B cell (primary cell): Measurements from ENCODE around the gene TCERG1L. TPM values are rescaled to one million over a fixed set of nuclear protein-coding genes. Genes with fewer than 3 reads are reported as not detected.

ENCODE experiments used
- ATAC-seq: fragments of 200-7000 bp; cut with Tn5 transposase; one replicate; pipeline ENCODE4 v1.10.0; 2021; ENCODE audit warnings: low read depth, mild to moderate bottlenecking, moderate number of reproducible peaks, moderate library complexity
- CTCF ChIA-PET: fragments of 350-600 bp; sonication (Branson Sonifier 250); formaldehyde crosslinking; loops from one replicate; lab custom pipeline; 2021; ENCODE audit warnings: antibody characterized with exemption, inconsistent platforms; lab: Charles Lee
- POLR2A ChIA-PET: fragments of 350-600 bp; sonication (Branson Sonifier 250); formaldehyde crosslinking; loops from one replicate; lab custom pipeline; 2021; ENCODE audit warnings: antibody characterized with exemption; lab: Charles Lee
- DNase-seq: peaks from one replicate; pipeline ENCODE4 v3.0.0; 2013
- H2AFZ ChIP-seq: 2 replicates; pipeline ENCODE4 v1.6.1; 2012; ENCODE audit warnings: mild to moderate bottlenecking, low read depth, low read length; ENCODE audit not compliant: insufficient read depth, poor library complexity, severe bottlenecking
- H3K27ac ChIP-seq, 2 donors: 1 replicate in 1 of 2; 2 replicates in 1 of 2; pipeline ENCODE4 v1.5.1; 2012 to 2013; ENCODE audit warnings: low read length in 2 of 2, mild to moderate bottlenecking in 2 of 2, moderate library complexity in 1 of 2
- H3K27me3 ChIP-seq, 4 experiments: fragments of 200-600 bp in 1 of 4; sonication (generic) in 1 of 4; replicated peaks in 1 of 4; 1 replicate in 2 of 4; 2 replicates in 2 of 4; pipeline versions ENCODE4 v1.6.1 to v1.7.0; 2013 to 2016; ENCODE audit warnings: low read length in 3 of 4, mild to moderate bottlenecking in 2 of 4, mixed read lengths in 1 of 4, moderate library complexity in 1 of 4; ENCODE audit not compliant: insufficient read depth in 4 of 4, control insufficient read depth in 3 of 4; ENCODE audit errors: control extremely low read depth in 1 of 4
- H3K36me3 ChIP-seq, 2 experiments: replicated peaks in 1 of 2; 1 replicate in 1 of 2; 2 replicates in 1 of 2; pipeline versions ENCODE4 v1.6.1 to v1.7.1; 2013; ENCODE audit warnings: low read length in 1 of 2; ENCODE audit not compliant: insufficient read depth in 2 of 2, control insufficient read depth in 1 of 2; ENCODE audit errors: control extremely low read depth in 1 of 2, extremely low read depth in 1 of 2
- H3K4me1 ChIP-seq, 2 donors: fragments of 200-600 bp in 1 of 2; sonication (generic) in 1 of 2; 1 replicate in 1 of 2; 2 replicates in 1 of 2; pipeline versions ENCODE4 v1.5.1 to v1.6.1; 2013 to 2017; ENCODE audit warnings: low read length in 2 of 2; ENCODE audit not compliant: control insufficient read depth in 2 of 2, insufficient read depth in 2 of 2
- H3K4me2 ChIP-seq: replicated peaks from 2 replicates; pipeline ENCODE3; 2012; ENCODE audit warnings: mild to moderate bottlenecking, low read depth, low read length; ENCODE audit not compliant: poor library complexity, severe bottlenecking
- H3K4me3 ChIP-seq, 5 experiments: fragments of 200-600 bp in 1 of 5; sonication (generic) in 1 of 5; 1 replicate in 3 of 5; 2 replicates in 2 of 5; pipeline versions ENCODE4 v1.5.1 to v1.7.0; 2011 to 2016; ENCODE audit warnings: low read length in 4 of 5, mild to moderate bottlenecking in 4 of 5, low read depth in 2 of 5, control low read depth in 1 of 5, moderate library complexity in 1 of 5; ENCODE audit not compliant: insufficient read depth in 1 of 5; ENCODE audit errors: control extremely low read depth in 1 of 5, extremely low read depth in 1 of 5
- H3K79me2 ChIP-seq: fragments of 200-600 bp; sonication (generic); one replicate; pipeline ENCODE4 v1.6.0; 2016; ENCODE audit warnings: low read length; ENCODE audit not compliant: control insufficient read depth, insufficient read depth
- H3K9ac ChIP-seq: fragments of 200-600 bp; sonication (generic); 2 replicates; pipeline ENCODE4 v1.6.1; 2017; ENCODE audit warnings: mild to moderate bottlenecking, low read length, moderate library complexity
- H3K9me3 ChIP-seq, 3 donors: one replicate each; pipeline versions ENCODE4 v1.6.1 to v1.7.1; 2013; ENCODE audit warnings: low read length in 2 of 3; ENCODE audit not compliant: control insufficient read depth in 2 of 3, insufficient read depth in 1 of 3; ENCODE audit errors: control extremely low read depth in 1 of 3
- H4K20me1 ChIP-seq: 2 replicates; pipeline ENCODE4 v1.6.0; 2012; ENCODE audit warnings: mild to moderate bottlenecking, low read length; ENCODE audit not compliant: insufficient read depth, control insufficient read depth, poor library complexity, severe bottlenecking
- H3K27ac Mint-ChIP-seq: one replicate; pipeline ENCODE4 v1.8.0; 2021; ENCODE audit warnings: mixed read lengths
- H3K27me3 Mint-ChIP-seq: one replicate; pipeline ENCODE4 v1.8.0; 2021; ENCODE audit warnings: mixed read lengths
- H3K4me1 Mint-ChIP-seq: one replicate; pipeline ENCODE4 v1.8.0; 2021; ENCODE audit warnings: mixed read lengths
- H3K4me3 Mint-ChIP-seq: one replicate; pipeline ENCODE4 v1.8.0; 2021; ENCODE audit warnings: mixed read lengths
- H3K9me3 Mint-ChIP-seq: one replicate; pipeline ENCODE4 v1.8.0; 2022; ENCODE audit warnings: mixed read lengths; ENCODE audit not compliant: insufficient read depth
- EZH2 ChIP-seq: IDR thresholded peaks from 2 replicates; pipeline ENCODE4 v1.6.1; 2012; ENCODE audit warnings: borderline replicate concordance, low read depth, mild to moderate bottlenecking, moderate library complexity, low read length; ENCODE audit not compliant: insufficient read depth, poor library complexity, severe bottlenecking
- WGBS: methylation state at CpG from one replicate; pipeline ENCODE4 v1.1.5; 2013; ENCODE audit warnings: missing lambda C conversion rate; ENCODE audit not compliant: insufficient coverage; 5-methylcytosine and 5-hydroxymethylcytosine counted together
- intact Hi-C: fragments of 100-400 bp; cut with micrococcal nuclease; formaldehyde crosslinking; loops from one replicate; pipeline ENCODE4 v1.10.0; 2022
- polyA plus RNA-seq: library from polyadenylated mRNA; depleted of rRNA; stranded (reverse); fragments of >200 nt; gene quantifications from 2 replicates; pipeline ENCODE4 v1.2.3, GENCODE V29; 2012
- total RNA-seq, 2 donors: library from RNA; stranded (reverse); fragments of 120-200 nt in 1 of 2; gene quantifications; 1 replicate in 1 of 2; 2 replicates in 1 of 2; pipeline versions ENCODE4 v1.2.3 to v1.2.4, GENCODE V29; 2013 to 2022
- TF ChIP-seq, protein P1 (sequence below): fragments of 200-600 bp; IDR thresholded peaks from one replicate; pipeline ENCODE4 v1.8.0; 2022; ENCODE audit warnings: antibody characterized with exemption, mild to moderate bottlenecking

The TCERG1L gene
- total and polyA plus RNA-seq, 2 donors (not counting 1 experiment from before 2014, with no cell fraction given), result 0.10 TPM; not detected in 1

GRCh38 chr10:131049016-131049415 is 262.5 kb downstream of the TCERG1L start:
- ChIA-PET POLR2A (no interaction called here), CTCF (no interaction called here)
- H3K27ac ChIP-seq, result no peak overlapping the region
- H3K27me3 Mint-ChIP-seq, result no peaks in the 10 kb centered on the region
- no peak overlapping the region for H2AFZ ChIP-seq
- no peak overlapping the region for H3K4me2 ChIP-seq
- H3K79me2 ChIP-seq, result no peaks in the 10 kb centered on the region
- H3K4me1 ChIP-seq, result no peaks in the 10 kb centered on the region
- H3K9me3 ChIP-seq, result peaks cover 0 to 17% (median 0%) of the 10 kb centered on the region in 3 donors
- no peaks in the 10 kb centered on the region for H4K20me1 ChIP-seq
- WGBS, result 25% methylated on average over 2 of the region's 3 CpGs
- no peaks in the 10 kb centered on the region for H3K27me3 ChIP-seq
- no peaks in the 10 kb centered on the region for H3K36me3 ChIP-seq
- H3K27ac Mint-ChIP-seq, result no peak overlapping the region
- no peak for DNase-seq
- no peaks in the 10 kb centered on the region for H3K4me1 Mint-ChIP-seq
- H3K4me3 ChIP-seq, result no peak overlapping the region
- no peak for TF ChIP-seq EZH2
- no peak overlapping the region for H3K9ac ChIP-seq
- ATAC-seq, result no peak
- intact Hi-C loops, result no loop called here
- peaks cover 3% of the 10 kb centered on the region for H3K9me3 Mint-ChIP-seq
- H3K4me3 Mint-ChIP-seq, result no peak overlapping the region

GRCh38 chr10:131048606-131049005 is 262.9 kb downstream of the TCERG1L start:
- H3K27ac ChIP-seq, result no peak overlapping the region
- no peaks in the 10 kb centered on the region for H3K4me1 Mint-ChIP-seq
- H3K4me2 ChIP-seq, result no peak overlapping the region
- ChIA-PET CTCF (no interaction called here), POLR2A (no interaction called here)
- WGBS, result 54% methylated on average over 7 of the region's 12 CpGs
- no peak overlapping the region for H3K27ac Mint-ChIP-seq
- H3K27me3 Mint-ChIP-seq, result no peaks in the 10 kb centered on the region
- DNase-seq (no peak), ATAC-seq (no peak)
- no peak overlapping the region for H3K4me3 Mint-ChIP-seq
- no peak overlapping the region for H3K9ac ChIP-seq
- no peak overlapping the region for H2AFZ ChIP-seq
- H3K27me3 ChIP-seq, result no peaks in the 10 kb centered on the region
- H3K4me1 ChIP-seq, result no peaks in the 10 kb centered on the region
- no peaks in the 10 kb centered on the region for H3K79me2 ChIP-seq
- H3K4me3 ChIP-seq, result no peak overlapping the region
- no peaks in the 10 kb centered on the region for H3K36me3 ChIP-seq
- intact Hi-C loops, result no loop called here
- H4K20me1 ChIP-seq, result no peaks in the 10 kb centered on the region
- H3K9me3 ChIP-seq, result peaks cover 0 to 20% (median 0%) of the 10 kb centered on the region in 3 donors
- TF ChIP-seq, protein P1, sequence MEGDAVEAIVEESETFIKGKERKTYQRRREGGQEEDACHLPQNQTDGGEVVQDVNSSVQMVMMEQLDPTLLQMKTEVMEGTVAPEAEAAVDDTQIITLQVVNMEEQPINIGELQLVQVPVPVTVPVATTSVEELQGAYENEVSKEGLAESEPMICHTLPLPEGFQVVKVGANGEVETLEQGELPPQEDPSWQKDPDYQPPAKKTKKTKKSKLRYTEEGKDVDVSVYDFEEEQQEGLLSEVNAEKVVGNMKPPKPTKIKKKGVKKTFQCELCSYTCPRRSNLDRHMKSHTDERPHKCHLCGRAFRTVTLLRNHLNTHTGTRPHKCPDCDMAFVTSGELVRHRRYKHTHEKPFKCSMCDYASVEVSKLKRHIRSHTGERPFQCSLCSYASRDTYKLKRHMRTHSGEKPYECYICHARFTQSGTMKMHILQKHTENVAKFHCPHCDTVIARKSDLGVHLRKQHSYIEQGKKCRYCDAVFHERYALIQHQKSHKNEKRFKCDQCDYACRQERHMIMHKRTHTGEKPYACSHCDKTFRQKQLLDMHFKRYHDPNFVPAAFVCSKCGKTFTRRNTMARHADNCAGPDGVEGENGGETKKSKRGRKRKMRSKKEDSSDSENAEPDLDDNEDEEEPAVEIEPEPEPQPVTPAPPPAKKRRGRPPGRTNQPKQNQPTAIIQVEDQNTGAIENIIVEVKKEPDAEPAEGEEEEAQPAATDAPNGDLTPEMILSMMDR, result no peak
- no peak for TF ChIP-seq EZH2
- H3K9me3 Mint-ChIP-seq, result peaks cover 4% of the 10 kb centered on the region
